Measurements from ENCODE around the gene CAPN14. TPM values are rescaled to one million over a fixed set of nuclear protein-coding genes. Genes with fewer than 3 reads are reported as not detected.
A peak's percentile ranks its signal among the peaks of the same experiment; 100 is the strongest.

Gene CAPN14
- polyA plus RNA-seq, 1 of the 3 experiments (the other 2 are of a cell fraction): 0.08 TPM

GRCh38 chr2:31234683-31235503 is 17.6 kb upstream of the CAPN14 start:
- no peak for TF ChIP-seq SMC3 (IDR thresholded peaks at IDR 0.05; ENCODE audit: low read depth, low read length)
- no peak for TF ChIP-seq NFIC (IDR thresholded peaks at IDR 0.05; ENCODE audit: borderline replicate concordance)
- TF ChIP-seq POLR2AphosphoS5 (IDR thresholded peaks at IDR 0.05; ENCODE audit: low read depth, low read length): no peak
- no peak for TF ChIP-seq SIN3A (IDR thresholded peaks at IDR 0.05; ENCODE audit: borderline replicate concordance, low read depth, low read length)
- no peak for TF ChIP-seq PBX3 (IDR thresholded peaks at IDR 0.05)
- TF ChIP-seq TEAD4 (IDR thresholded peaks at IDR 0.05; ENCODE audit: borderline replicate concordance, insufficient read depth): no peak
- TF ChIP-seq JUND (IDR thresholded peaks at IDR 0.05): no peak
- TF ChIP-seq USF1 (IDR thresholded peaks at IDR 0.05; ENCODE audit: borderline replicate concordance, low read depth): no peak
- TF ChIP-seq EP300 (IDR thresholded peaks at IDR 0.05; ENCODE audit: borderline replicate concordance in 1 of 2, low read depth in 1 of 2, low read length in 1 of 2): no peak
- no peak for TF ChIP-seq RCOR1 (IDR thresholded peaks at IDR 0.05; ENCODE audit: low read length)
- no peak for TF ChIP-seq FOXM1 (IDR thresholded peaks at IDR 0.05; ENCODE audit: low read depth)
- no peak for TF ChIP-seq NRF1 (IDR thresholded peaks at IDR 0.05; ENCODE audit: low read depth, low read length)
- TF ChIP-seq TCF12 (IDR thresholded peaks at IDR 0.05): no peak
- TF ChIP-seq ZBTB33 (IDR thresholded peaks at IDR 0.05; ENCODE audit: borderline replicate concordance, low read depth): no peak
- TF ChIP-seq GATA2 (CRISPR knock-in tag; IDR thresholded peaks at IDR 0.05): no peak
- TF ChIP-seq CHD2 (IDR thresholded peaks at IDR 0.05; ENCODE audit: low read length, partially characterized antibody): no peak
- no peak for TF ChIP-seq MEF2A (IDR thresholded peaks at IDR 0.05; ENCODE audit: borderline replicate concordance, low read depth)
- TF ChIP-seq RFX5 (IDR thresholded peaks at IDR 0.05; ENCODE audit: low read length): no peak
- Histone ChIP-seq H3K9me2 (no peaks in the 10 kb centered on the region), H2AFZ (ENCODE audit: low read depth) (peak overlapping the region; percentile 74; the same call in 1 of the 2 replicates), H4K20me1 (ENCODE audit: insufficient read depth) (peaks cover 40% of the 10 kb centered on the region), H3K79me2 (ENCODE audit: insufficient read depth) (peaks cover 46% of the 10 kb centered on the region), H3K27ac (ENCODE audit: low read depth in 2 of 2, low read length in 1 of 2) (peak overlapping the region in 1 of 2 experiments; percentile 92; a peak in 2 of 4 replicates), H3K4me3 (ENCODE audit: low read depth in 2 of 2, low read length in 1 of 2) (peak overlapping the region; percentile 74 to 89), H3K9me3 (no peaks in the 10 kb centered on the region), H3K4me1 (ENCODE audit: control insufficient read depth in 1 of 2, insufficient read depth in 2 of 2, low read depth in 1 of 2, low read length in 1 of 2) (peaks cover 20 to 50% of the 10 kb centered on the region in 2 experiments; a peak in 3 of 4 replicates), H3K36me3 (replicated peaks in 1 of 2; ENCODE audit: control insufficient read depth in 1 of 2, insufficient read depth in 2 of 2, low read length in 1 of 2) (peaks cover 2 to 6% of the 10 kb centered on the region in 2 experiments), H3F3A (replicated peaks; ENCODE audit: insufficient read depth) (no peaks in the 10 kb centered on the region), H3K9ac (peak overlapping the region; percentile 75), H3K27me3 (ENCODE audit: insufficient read depth) (no peaks in the 10 kb centered on the region), H3K4me2 (peak overlapping the region; percentile 95)
- POLR2A ChIA-PET: interaction anchor here (1.2 to 1.6 kb wide), 2 partner anchors 22 to 813 kb away, joined by 4 read pairs; no protein-coding TSS in a partner anchor
- DNase-seq: peak; percentile 48
- 66% methylated on average over 11 of the region's 17 CpGs for WGBS (ENCODE audit: low lambda C conversion rate)
- CTCF ChIA-PET: interaction anchor here (0.9 to 12.4 kb wide), 18 partner anchors 9 to 523 kb away, joined by 3 to 185 read pairs (median 8); partner anchors contain the start of gene GALNT14
